MM.1S (cell line): ENCODE results near the gene ANKRD12.

Experiments
- DNase-seq: peaks from one replicate; pipeline ENCODE4 v3.0.0-alpha.2; 2015
- H2AFZ ChIP-seq: fragments of 300-600 bp; sonication (generic); 2 replicates; pipeline ENCODE4 v1.6.0; 2016; ENCODE audit warnings: antibody characterized with exemption, low read length
- H3F3A ChIP-seq: fragments of 300-600 bp; sonication (generic); 2 replicates; pipeline ENCODE4 v1.6.1; 2016; ENCODE audit warnings: mild to moderate bottlenecking, antibody characterized with exemption, low read length, moderate library complexity, mixed read lengths; ENCODE audit not compliant: insufficient read depth
- H3K27ac ChIP-seq: fragments of 300-600 bp; sonication (generic); 2 replicates; pipeline ENCODE4 v1.5.1; 2016; ENCODE audit warnings: mild to moderate bottlenecking, low read length
- H3K27me3 ChIP-seq: fragments of 300-600 bp; sonication (generic); replicated peaks from 2 replicates; pipeline ENCODE4 v1.6.0; 2016; ENCODE audit warnings: low read length; ENCODE audit not compliant: insufficient read depth
- H3K36me3 ChIP-seq: fragments of 300-600 bp; sonication (generic); replicated peaks from 2 replicates; pipeline ENCODE4 v1.6.1; 2016; ENCODE audit warnings: mild to moderate bottlenecking, low read length, mixed read lengths; ENCODE audit not compliant: insufficient read depth
- H3K4me1 ChIP-seq: fragments of 300-600 bp; sonication (generic); 2 replicates; pipeline ENCODE4 v1.6.1; 2016; ENCODE audit warnings: low read length, mixed read lengths
- H3K4me2 ChIP-seq: fragments of 300-600 bp; sonication (generic); 2 replicates; pipeline ENCODE4 v1.6.0; 2016; ENCODE audit warnings: low read depth, low read length
- H3K4me3 ChIP-seq: fragments of 300-600 bp; sonication (generic); 2 replicates; pipeline ENCODE4 v1.5.1; 2016; ENCODE audit warnings: low read length, mixed read lengths
- H3K79me2 ChIP-seq: fragments of 300-600 bp; sonication (generic); 2 replicates; pipeline ENCODE4 v1.6.1; 2016; ENCODE audit warnings: mixed run types, low read length, mixed read lengths
- H3K9ac ChIP-seq: fragments of 300-600 bp; sonication (generic); 2 replicates; pipeline ENCODE4 v1.6.1; 2016; ENCODE audit warnings: low read length, mixed read lengths
- H3K9me2 ChIP-seq: fragments of 300-600 bp; sonication (generic); replicated peaks from 2 replicates; pipeline ENCODE4 v1.6.1; 2016; ENCODE audit warnings: mild to moderate bottlenecking, low read length, mixed read lengths; ENCODE audit not compliant: insufficient read depth
- H3K9me3 ChIP-seq: fragments of 300-600 bp; sonication (generic); replicated peaks from 2 replicates; pipeline ENCODE4 v1.6.1; 2016; ENCODE audit warnings: mild to moderate bottlenecking, low read length, mixed read lengths; ENCODE audit not compliant: insufficient read depth
- H4K20me1 ChIP-seq: fragments of 300-600 bp; sonication (generic); 2 replicates; pipeline ENCODE4 v1.6.1; 2016; ENCODE audit warnings: mild to moderate bottlenecking, low read length, moderate library complexity, mixed read lengths; ENCODE audit not compliant: insufficient read depth
- CTCF ChIP-seq: fragments of 300-600 bp; sonication (generic); IDR thresholded peaks from 2 replicates; pipeline ENCODE4 v1.5.1; 2016; ENCODE audit warnings: antibody characterized with exemption, low read length, mixed read lengths
- EZH2 ChIP-seq: fragments of 300-600 bp; sonication (generic); optimal IDR thresholded peaks from 2 replicates; pipeline ENCODE3; 2017; ENCODE audit warnings: low read depth, mild to moderate bottlenecking, antibody characterized with exemption, low read length, mixed read lengths
- EZH2phosphoT487 ChIP-seq: fragments of 300-600 bp; sonication (generic); IDR thresholded peaks from 2 replicates; pipeline ENCODE4 v1.6.1; 2018; ENCODE audit warnings: antibody characterized with exemption, low read length

Gene ANKRD12

DNA sequence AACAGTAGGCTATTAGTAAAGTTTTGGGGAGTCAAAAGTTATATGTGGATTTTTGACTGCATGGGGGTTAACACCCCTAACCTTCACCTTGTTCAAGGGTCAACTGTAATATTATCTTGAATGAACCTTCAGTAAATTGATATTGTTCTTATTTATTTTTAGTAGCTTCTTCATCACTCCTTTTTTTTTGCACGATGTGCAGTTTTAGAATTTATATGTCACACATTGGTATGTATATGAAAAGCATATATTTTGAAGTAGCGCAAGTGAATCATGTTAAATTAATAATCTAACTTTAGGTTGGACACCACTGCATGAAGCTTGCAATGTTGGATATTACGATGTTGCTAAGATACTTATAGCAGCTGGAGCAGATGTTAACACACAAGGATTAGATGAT lies 79.9 kb downstream of the ANKRD12 start:
- no peaks in the 10 kb centered on the region for H3K27me3 ChIP-seq
- no peak overlapping the region for H2AFZ ChIP-seq
- peaks cover 60% of the 10 kb centered on the region for H3K36me3 ChIP-seq

DNA sequence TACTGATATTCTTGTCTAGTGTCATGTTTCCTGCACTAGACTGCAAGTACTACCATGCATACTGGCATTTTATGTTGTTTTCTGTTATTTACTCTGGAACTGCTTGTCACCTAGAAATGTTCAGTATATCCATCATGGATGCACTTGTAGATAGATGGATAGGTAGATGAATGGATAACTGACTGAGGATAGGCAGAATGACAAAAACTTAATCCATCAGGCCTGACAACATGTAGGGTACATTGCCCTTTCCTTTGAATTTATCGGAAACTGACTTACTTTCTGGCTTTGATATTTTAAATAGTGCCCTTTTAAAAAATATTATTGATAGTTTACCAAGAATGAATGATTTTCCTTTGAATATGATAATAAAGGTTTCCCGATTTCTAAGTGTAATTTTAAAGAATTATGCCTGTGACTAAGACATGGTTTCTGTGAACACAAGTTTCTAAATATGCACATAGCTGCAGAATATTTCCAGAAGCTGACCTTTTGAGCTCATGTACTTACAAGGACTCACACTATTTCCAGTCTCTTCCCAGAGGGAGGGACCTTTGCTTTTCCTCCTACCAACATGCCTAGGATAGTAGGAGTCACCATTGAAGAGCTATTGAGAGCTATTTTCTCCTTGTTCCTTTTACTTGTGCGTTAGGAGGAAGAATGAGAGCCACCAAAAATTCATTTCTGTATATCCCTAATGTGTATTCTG lies 81.3 kb downstream of the ANKRD12 start:
- Histone ChIP-seq H4K20me1 (peaks cover 30% of the 10 kb centered on the region), H3K9me3 (no peaks in the 10 kb centered on the region), H3K9me2 (no peaks in the 10 kb centered on the region), H3K4me3 (no peak overlapping the region), H3K79me2 (peaks cover 100% of the 10 kb centered on the region), H3K4me1 (no peaks in the 10 kb centered on the region), H3K36me3 (peaks cover 73% of the 10 kb centered on the region), H2AFZ (no peak overlapping the region), H3F3A (peaks cover 70% of the 10 kb centered on the region), H3K9ac (no peak overlapping the region), H3K4me2 (no peak overlapping the region), H3K27ac (no peak overlapping the region), H3K27me3 (no peaks in the 10 kb centered on the region)
- DNase-seq = no peak
- TF ChIP-seq CTCF = no peak
- TF ChIP-seq EZH2phosphoT487 = no peak
- TF ChIP-seq EZH2 = no peak

More for the DNA sequence above, 79.9 kb downstream of the ANKRD12 start:
- Histone ChIP-seq H3K4me2 (no peak overlapping the region), H3K9ac (no peak overlapping the region), H3K79me2 (peaks cover 100% of the 10 kb centered on the region), H3K4me3 (no peak overlapping the region), H3K4me1 (no peaks in the 10 kb centered on the region), H3F3A (peaks cover 71% of the 10 kb centered on the region), H3K9me3 (no peaks in the 10 kb centered on the region), H3K27ac (no peak overlapping the region), H3K9me2 (no peaks in the 10 kb centered on the region), H4K20me1 (peaks cover 32% of the 10 kb centered on the region)
- no peak for DNase-seq
- TF ChIP-seq CTCF (no peak), EZH2 (no peak), EZH2phosphoT487 (no peak)

GRCh38 chr18:9221040-9221439 lies 84.5 kb downstream of the ANKRD12 start:
- no peaks in the 10 kb centered on the region for H3K9me3 ChIP-seq
- no peak overlapping the region for H2AFZ ChIP-seq
- no peaks in the 10 kb centered on the region for H3K27me3 ChIP-seq
- no peak overlapping the region for H3K27ac ChIP-seq
- no peak overlapping the region for H3K4me2 ChIP-seq
- H3K36me3 ChIP-seq = peaks cover 62% of the 10 kb centered on the region
- H3F3A ChIP-seq = peaks cover 51% of the 10 kb centered on the region
- no peaks in the 10 kb centered on the region for H3K4me1 ChIP-seq
- H3K4me3 ChIP-seq = no peak overlapping the region
- no peak overlapping the region for H3K9ac ChIP-seq
- peaks cover 100% of the 10 kb centered on the region for H3K79me2 ChIP-seq
- no peaks in the 10 kb centered on the region for H3K9me2 ChIP-seq
- H4K20me1 ChIP-seq = peaks cover 11% of the 10 kb centered on the region
- DNase-seq = no peak
- TF ChIP-seq EZH2phosphoT487 (no peak), EZH2 (no peak), CTCF (no peak)
